ENCODE data around the gene GREB1L. TPM values are rescaled to one million over a fixed set of nuclear protein-coding genes. Genes with fewer than 3 reads are reported as not detected.
"Not testable (repeated sequence)": the region's sequence is repeated elsewhere in the genome, so short reads cannot be mapped to it uniquely, and the experiment has no call there.

GREB1L gene
- polyA plus RNA-seq, 1 donor: 1.8 TPM

- Histone ChIP-seq H3K27me3 (ENCODE audit: control insufficient read depth, insufficient read depth, low read length) (no peaks in the 10 kb centered on the region), H3K4me3 (ENCODE audit: low read length) (no peak overlapping the region), H3K27ac (ENCODE audit: low read length) (no peak overlapping the region), H3K36me3 (ENCODE audit: control insufficient read depth, insufficient read depth, low read length) (no peaks in the 10 kb centered on the region), H3K4me1 (ENCODE audit: control insufficient read depth, insufficient read depth, low read length) (no peaks in the 10 kb centered on the region), H3K9me3 (ENCODE audit: control insufficient read depth, low read depth, low read length) (no peaks in the 10 kb centered on the region)
- DNase-seq: no peak
Measured at GRCh38 chr18:21361307-21361880, 119.4 kb downstream of the GREB1L start.

DNA sequence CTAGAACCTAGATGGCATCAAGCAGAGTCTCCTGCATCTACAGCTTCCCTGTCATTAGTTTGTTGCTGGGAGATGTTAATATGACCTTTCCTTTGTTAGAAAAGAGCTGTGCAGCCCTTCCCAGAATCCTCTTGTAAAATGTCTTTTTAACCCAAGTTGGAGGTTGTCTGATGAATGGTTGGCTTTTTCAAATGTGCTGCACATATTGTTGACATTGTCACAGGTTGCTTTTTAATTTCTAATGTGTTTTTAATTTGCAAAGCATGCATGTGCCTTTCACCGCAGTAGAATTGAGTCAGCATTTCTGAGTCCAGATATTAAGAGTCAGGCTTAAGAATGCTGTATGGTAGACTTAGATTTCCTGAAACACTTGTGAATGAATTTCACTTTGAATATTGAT is 120.8 kb downstream of the GREB1L start:
- no CpG with 5 or more reads among the region's 1 CpG for WGBS (ENCODE audit: insufficient coverage, low lambda C conversion rate)
- no peak for DNase-seq
- H3K4me3 ChIP-seq (ENCODE audit: low read length): no peak overlapping the region
- H3K36me3 ChIP-seq (ENCODE audit: control insufficient read depth, insufficient read depth, low read length): no peaks in the 10 kb centered on the region
- H3K27ac ChIP-seq (ENCODE audit: low read length): no peak overlapping the region
- H3K27me3 ChIP-seq (ENCODE audit: control insufficient read depth, insufficient read depth, low read length): no peaks in the 10 kb centered on the region
- H3K4me1 ChIP-seq (ENCODE audit: control insufficient read depth, insufficient read depth, low read length): no peaks in the 10 kb centered on the region
- H3K9me3 ChIP-seq (ENCODE audit: control insufficient read depth, low read depth, low read length): no peaks in the 10 kb centered on the region

DNA sequence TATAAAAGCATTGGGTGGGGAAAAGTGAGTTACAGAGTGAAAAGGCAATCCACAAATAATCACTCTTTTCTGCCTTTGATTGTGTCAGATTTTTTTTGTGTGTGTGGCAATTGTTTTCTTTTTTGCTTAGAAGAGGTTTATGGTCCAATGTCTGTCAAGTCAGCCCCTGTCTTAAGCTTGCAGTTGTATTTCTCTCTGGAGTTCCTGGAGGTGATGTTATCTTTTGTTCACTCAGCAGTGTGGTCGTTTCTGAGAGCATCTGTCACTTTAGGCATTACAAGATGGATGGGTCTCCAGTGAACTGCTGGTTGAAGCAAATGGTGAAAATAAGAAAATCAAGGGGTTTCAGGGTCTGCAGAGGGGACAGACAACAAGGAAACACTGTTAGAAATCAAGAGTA is 121.3 kb downstream of the GREB1L start:
- no CpG with 5 or more reads among the region's 1 CpG for WGBS (ENCODE audit: insufficient coverage, low lambda C conversion rate)
- Histone ChIP-seq H3K4me1 (ENCODE audit: control insufficient read depth, insufficient read depth, low read length) (no peaks in the 10 kb centered on the region), H3K36me3 (ENCODE audit: control insufficient read depth, insufficient read depth, low read length) (no peaks in the 10 kb centered on the region), H3K4me3 (ENCODE audit: low read length) (no peak overlapping the region), H3K27ac (ENCODE audit: low read length) (no peak overlapping the region), H3K27me3 (ENCODE audit: control insufficient read depth, insufficient read depth, low read length) (no peaks in the 10 kb centered on the region), H3K9me3 (ENCODE audit: control insufficient read depth, low read depth, low read length) (no peaks in the 10 kb centered on the region)
- DNase-seq: no peak

DNA sequence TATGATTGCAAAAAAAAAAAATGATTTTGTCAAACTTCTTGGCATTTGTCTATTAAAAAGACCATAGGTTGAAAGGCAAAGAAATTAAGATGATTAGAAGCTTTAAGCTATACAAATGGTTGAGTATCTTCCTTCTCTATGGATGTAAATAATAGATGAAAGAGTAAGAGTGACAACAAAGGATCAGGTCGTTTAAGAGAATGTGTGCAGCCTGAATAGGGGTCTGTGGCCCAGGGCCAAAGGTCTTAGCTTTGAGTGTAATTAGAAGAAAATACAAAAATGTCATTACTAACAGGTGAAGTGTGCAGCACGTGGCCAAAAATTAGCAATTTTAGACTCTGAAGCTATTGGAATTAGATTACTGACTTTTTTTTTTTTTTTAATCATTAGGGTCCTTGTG is 122.4 kb downstream of the GREB1L start:
- Histone ChIP-seq H3K36me3 (ENCODE audit: control insufficient read depth, insufficient read depth, low read length) (no peaks in the 10 kb centered on the region), H3K4me1 (ENCODE audit: control insufficient read depth, insufficient read depth, low read length) (no peaks in the 10 kb centered on the region), H3K27me3 (ENCODE audit: control insufficient read depth, insufficient read depth, low read length) (no peaks in the 10 kb centered on the region), H3K9me3 (ENCODE audit: control insufficient read depth, low read depth, low read length) (no peaks in the 10 kb centered on the region), H3K4me3 (ENCODE audit: low read length) (no peak overlapping the region), H3K27ac (ENCODE audit: low read length) (no peak overlapping the region)
- WGBS (ENCODE audit: insufficient coverage, low lambda C conversion rate): 0% methylated on average over 1 of the region's 2 CpGs
- DNase-seq: no peak

GRCh38 chr18:21366896-21367295 is 124.9 kb downstream of the GREB1L start:
- Histone ChIP-seq H3K4me3 (ENCODE audit: low read length) (no peak overlapping the region), H3K9me3 (ENCODE audit: control insufficient read depth, low read depth, low read length) (no peaks in the 10 kb centered on the region), H3K27me3 (ENCODE audit: control insufficient read depth, insufficient read depth, low read length) (no peaks in the 10 kb centered on the region), H3K27ac (ENCODE audit: low read length) (no peak overlapping the region), H3K4me1 (ENCODE audit: control insufficient read depth, insufficient read depth, low read length) (no peaks in the 10 kb centered on the region), H3K36me3 (ENCODE audit: control insufficient read depth, insufficient read depth, low read length) (no peaks in the 10 kb centered on the region)
- WGBS (ENCODE audit: insufficient coverage, low lambda C conversion rate): no CpG with 5 or more reads among the region's 2 CpGs
- DNase-seq: no peak

DNA sequence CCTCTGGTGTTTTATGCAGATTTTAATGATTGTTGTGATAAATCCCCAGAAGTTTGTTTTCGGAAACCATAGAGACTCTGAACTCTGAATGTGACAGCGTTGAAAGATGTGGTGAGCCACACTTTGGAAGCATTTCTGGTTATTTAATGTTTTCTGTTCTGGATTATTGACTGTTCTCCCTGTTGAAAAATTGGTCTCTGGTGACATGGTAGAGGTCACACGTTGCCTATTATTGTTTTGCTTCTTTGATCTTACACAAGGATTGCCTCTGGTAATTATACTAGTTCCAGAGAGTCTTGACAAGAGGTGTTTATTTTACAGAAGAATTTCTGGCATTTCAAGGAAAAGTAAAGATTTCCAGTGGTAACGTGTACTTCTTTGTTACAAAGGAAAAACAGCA is 127.1 kb downstream of the GREB1L start:
- H3K27me3 ChIP-seq (ENCODE audit: control insufficient read depth, insufficient read depth, low read length): no peaks in the 10 kb centered on the region
- H3K4me3 ChIP-seq (ENCODE audit: low read length): no peak overlapping the region
- no peak overlapping the region for H3K27ac ChIP-seq (ENCODE audit: low read length)
- DNase-seq: no peak
- H3K9me3 ChIP-seq (ENCODE audit: control insufficient read depth, low read depth, low read length): no peaks in the 10 kb centered on the region
- WGBS (ENCODE audit: insufficient coverage, low lambda C conversion rate): 71% methylated on average over 1 of the region's 4 CpGs
- H3K36me3 ChIP-seq (ENCODE audit: control insufficient read depth, insufficient read depth, low read length): no peaks in the 10 kb centered on the region
- no peaks in the 10 kb centered on the region for H3K4me1 ChIP-seq (ENCODE audit: control insufficient read depth, insufficient read depth, low read length)

- not testable (repeated sequence) for H3K4me1 ChIP-seq (ENCODE audit: control insufficient read depth, insufficient read depth, low read length); H3K4me3 ChIP-seq (ENCODE audit: low read length); DNase-seq; H3K27me3 ChIP-seq (ENCODE audit: control insufficient read depth, insufficient read depth, low read length); H3K9me3 ChIP-seq (ENCODE audit: control insufficient read depth, low read depth, low read length); H3K36me3 ChIP-seq (ENCODE audit: control insufficient read depth, insufficient read depth, low read length); H3K27ac ChIP-seq (ENCODE audit: low read length)
- no CpG with 5 or more reads among the region's 7 CpGs for WGBS (ENCODE audit: insufficient coverage, low lambda C conversion rate)
Measured at GRCh38 chr18:21369597-21369996, 127.6 kb downstream of the GREB1L start.

DNA sequence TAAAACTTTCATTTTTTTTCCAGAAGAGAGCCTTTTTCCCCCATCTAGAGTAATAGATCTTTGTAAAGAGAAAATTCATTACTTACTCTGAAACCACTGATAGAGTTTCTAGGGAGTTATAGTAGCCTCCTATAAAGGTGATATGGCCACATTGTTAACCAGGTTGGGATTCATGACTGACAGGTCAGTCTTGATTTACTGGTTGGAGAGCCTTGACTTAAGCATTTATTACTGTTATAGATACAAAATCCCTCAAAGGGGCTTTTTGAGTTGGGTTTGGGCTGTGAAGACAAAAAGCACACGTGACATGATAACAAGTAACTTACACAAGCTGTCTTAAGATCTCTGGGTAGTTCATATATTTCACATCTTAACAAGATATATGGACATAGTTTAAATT is 141.0 kb downstream of the GREB1L start:
- Histone ChIP-seq H3K4me1 (ENCODE audit: control insufficient read depth, insufficient read depth, low read length) (no peaks in the 10 kb centered on the region), H3K27ac (ENCODE audit: low read length) (no peak overlapping the region), H3K9me3 (ENCODE audit: control insufficient read depth, low read depth, low read length) (no peaks in the 10 kb centered on the region), H3K4me3 (ENCODE audit: low read length) (no peak overlapping the region), H3K36me3 (ENCODE audit: control insufficient read depth, insufficient read depth, low read length) (no peaks in the 10 kb centered on the region), H3K27me3 (ENCODE audit: control insufficient read depth, insufficient read depth, low read length) (no peaks in the 10 kb centered on the region)
- no CpG with 5 or more reads among the region's 1 CpG for WGBS (ENCODE audit: insufficient coverage, low lambda C conversion rate)
- no peak for DNase-seq

GRCh38 chr18:21386523-21387240 is 144.7 kb downstream of the GREB1L start:
- no peaks in the 10 kb centered on the region for H3K9me3 ChIP-seq (ENCODE audit: control insufficient read depth, low read depth, low read length)
- WGBS (ENCODE audit: insufficient coverage, low lambda C conversion rate): no CpG with 5 or more reads among the region's 11 CpGs

DNA sequence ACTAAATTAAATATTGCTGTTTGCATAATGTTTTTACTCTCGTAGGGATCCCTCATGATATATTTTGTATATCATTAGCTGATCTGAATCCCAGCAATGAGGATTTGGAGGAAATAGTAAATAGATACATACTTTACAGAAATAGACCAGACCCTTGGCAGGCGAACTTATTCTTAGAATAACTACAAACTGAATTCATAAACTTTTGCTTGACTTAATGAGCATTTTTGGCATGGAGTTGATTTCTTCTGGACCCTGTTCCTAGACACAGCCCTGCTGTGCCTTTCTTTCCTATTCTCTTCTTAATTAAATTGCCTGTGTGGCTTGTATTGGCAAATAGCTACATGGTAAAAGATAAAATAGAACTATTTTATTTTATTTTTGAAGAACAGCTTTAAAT is 145.9 kb downstream of the GREB1L start:
- Histone ChIP-seq H3K36me3 (ENCODE audit: control insufficient read depth, insufficient read depth, low read length) (no peaks in the 10 kb centered on the region), H3K4me3 (ENCODE audit: low read length) (no peak overlapping the region), H3K27me3 (ENCODE audit: control insufficient read depth, insufficient read depth, low read length) (no peaks in the 10 kb centered on the region), H3K4me1 (ENCODE audit: control insufficient read depth, insufficient read depth, low read length) (no peaks in the 10 kb centered on the region), H3K27ac (ENCODE audit: low read length) (no peak overlapping the region), H3K9me3 (ENCODE audit: control insufficient read depth, low read depth, low read length) (no peaks in the 10 kb centered on the region)
- WGBS (ENCODE audit: insufficient coverage, low lambda C conversion rate): 60% methylated on average over 1 of the region's 2 CpGs
- DNase-seq: no peak

More at GRCh38 chr18:21386523-21387240, 144.7 kb downstream of the GREB1L start:
- Histone ChIP-seq H3K4me3 (ENCODE audit: low read length) (no peak overlapping the region), H3K27me3 (ENCODE audit: control insufficient read depth, insufficient read depth, low read length) (no peaks in the 10 kb centered on the region), H3K4me1 (ENCODE audit: control insufficient read depth, insufficient read depth, low read length) (no peaks in the 10 kb centered on the region), H3K27ac (ENCODE audit: low read length) (no peak overlapping the region), H3K36me3 (ENCODE audit: control insufficient read depth, insufficient read depth, low read length) (no peaks in the 10 kb centered on the region)
- no peak for DNase-seq

DNA sequence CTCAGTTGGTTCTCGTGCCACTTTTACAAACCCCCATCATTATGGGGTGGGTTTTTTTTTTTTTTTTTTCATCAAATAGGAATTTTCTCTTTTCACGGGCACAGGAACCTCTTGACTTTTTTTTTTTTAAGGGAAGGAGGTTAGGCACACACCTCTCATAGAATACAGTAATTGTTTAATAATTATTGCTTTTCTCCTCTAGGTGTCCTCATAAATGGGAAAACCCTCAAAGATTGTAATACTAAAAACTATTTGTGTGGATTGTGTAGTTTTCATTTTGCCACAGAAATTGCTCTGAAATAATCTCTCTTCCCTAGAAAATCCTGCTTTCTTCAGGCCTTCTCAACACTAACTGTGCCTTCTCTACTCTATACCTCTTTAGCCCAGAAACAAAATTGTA is 147.3 kb downstream of the GREB1L start:
- Histone ChIP-seq H3K27ac (ENCODE audit: low read length) (no peak overlapping the region), H3K36me3 (ENCODE audit: control insufficient read depth, insufficient read depth, low read length) (no peaks in the 10 kb centered on the region), H3K4me3 (ENCODE audit: low read length) (no peak overlapping the region), H3K4me1 (ENCODE audit: control insufficient read depth, insufficient read depth, low read length) (no peaks in the 10 kb centered on the region), H3K9me3 (ENCODE audit: control insufficient read depth, low read depth, low read length) (no peaks in the 10 kb centered on the region), H3K27me3 (ENCODE audit: control insufficient read depth, insufficient read depth, low read length) (no peaks in the 10 kb centered on the region)
- 100% methylated on average over 1 of the region's 2 CpGs for whole genome bisulfite sequencing (ENCODE audit: insufficient coverage, low lambda C conversion rate)
- no peak for DNase-seq

Measured in large intestine (tissue), 3 donors.